Activated naive CD4-positive, alpha-beta T cell treated with anti-CD3 and anti-CD28 coated beads, Interleukin-2, amount 50 U/mL, for 72 hours (primary cell): Measurements from ENCODE around the gene FRS3. TPM values are rescaled to one million over a fixed set of nuclear protein-coding genes. Genes with fewer than 3 reads are reported as not detected.

Experiments
- ATAC-seq, 2 donors: fragments of 150-1000 bp; cut with Tn5 transposase; 2 replicates each; pipeline ENCODE4 v1.10.0; 2021; ENCODE audit warnings: mild to moderate bottlenecking in 2 of 2, moderate library complexity in 2 of 2
- DNase-seq, 2 donors: peaks; one replicate each; pipeline ENCODE4 v3.0.0; 2021 to 2022; ENCODE audit warnings: low spot score in 2 of 2
- H3K27ac Mint-ChIP-seq, 2 donors: one replicate each; pipeline ENCODE4 v1.8.0; 2022; ENCODE audit warnings: mild to moderate bottlenecking in 2 of 2, mixed read lengths in 2 of 2
- H3K36me3 Mint-ChIP-seq, 2 donors: one replicate each; pipeline ENCODE4 v1.8.0; 2022; ENCODE audit warnings: mixed read lengths in 2 of 2
- H3K9me3 Mint-ChIP-seq, 2 donors: one replicate each; pipeline ENCODE4 v1.8.0; 2022; ENCODE audit warnings: mixed read lengths in 2 of 2
- total RNA-seq, 2 donors: library from RNA; stranded (reverse); gene quantifications; one replicate each; pipeline ENCODE4 v1.2.3, GENCODE V29; 2022

Gene FRS3
- total RNA-seq, 2 donors from 2014 or later: 3.1 to 5.2 TPM

DNA sequence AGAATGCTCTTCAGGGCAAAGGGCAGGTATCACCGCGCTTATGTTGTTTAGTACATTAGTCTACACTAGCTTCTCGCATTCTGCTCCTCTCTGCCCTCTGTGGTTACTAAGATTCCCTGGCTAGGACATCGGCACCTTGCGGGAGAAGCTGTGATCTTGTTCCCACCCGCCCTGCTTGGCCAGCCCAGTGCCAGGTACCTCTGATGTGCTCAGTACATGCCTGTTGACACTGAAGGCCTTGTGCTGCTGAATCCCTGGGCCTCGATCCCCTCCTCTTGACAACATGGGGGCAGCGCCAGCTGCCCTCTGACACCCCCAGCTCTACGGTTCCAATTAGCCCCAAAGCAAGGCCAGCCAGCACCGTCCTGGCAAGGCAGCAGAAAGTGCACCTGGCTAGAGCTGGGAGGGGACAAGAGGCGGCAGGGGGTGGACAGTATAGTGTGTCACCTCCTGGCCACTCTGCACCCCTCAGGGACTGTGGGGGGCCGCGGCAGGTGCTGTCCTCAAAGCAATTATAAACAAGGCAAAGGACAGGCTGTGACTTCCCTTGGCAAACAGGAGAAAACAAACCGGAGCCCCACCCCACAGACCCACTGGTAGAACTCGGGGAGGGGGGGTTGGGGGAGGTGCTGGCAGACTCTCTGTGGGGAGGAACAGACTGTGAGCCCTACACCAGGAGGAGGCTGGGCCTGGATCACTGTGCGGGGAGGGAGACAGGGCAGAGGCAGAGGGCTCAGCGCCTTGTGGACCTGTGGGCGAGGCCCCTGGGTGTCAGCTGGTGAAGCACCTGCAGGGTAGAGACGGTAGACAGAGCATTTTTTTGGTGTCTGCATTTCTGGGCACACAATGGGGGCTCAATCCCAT lies 51.4 kb downstream of the FRS3 start:
- ATAC-seq (no peak), DNase-seq (no peak)
- H3K36me3 Mint-ChIP-seq: no peaks in the 10 kb centered on the region
- no peak overlapping the region for H3K27ac Mint-ChIP-seq
- H3K9me3 Mint-ChIP-seq: no peaks in the 10 kb centered on the region

DNA sequence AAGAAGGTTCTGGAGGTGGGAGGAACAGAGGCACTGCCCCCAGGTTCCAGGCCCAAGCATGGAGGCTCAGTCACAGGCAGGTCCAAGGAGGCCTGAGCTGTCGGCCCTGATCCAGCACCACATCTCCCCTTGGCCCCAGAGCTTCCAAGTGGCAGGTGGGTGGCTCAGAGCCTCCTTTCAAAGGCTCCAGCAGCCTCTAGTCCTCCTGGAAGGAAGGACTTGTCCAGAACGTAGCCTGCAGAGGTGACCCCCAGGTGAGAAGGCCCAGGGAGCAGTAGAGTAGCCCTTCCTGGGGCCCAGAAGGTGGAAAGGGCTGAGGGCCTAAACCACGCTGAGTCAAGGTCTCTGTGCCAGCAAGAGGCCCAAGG lies 52.0 kb downstream of the FRS3 start:
- no peak for ATAC-seq
- no peaks in the 10 kb centered on the region for H3K36me3 Mint-ChIP-seq
- DNase-seq: no peak
- no peak overlapping the region for H3K27ac Mint-ChIP-seq
- H3K9me3 Mint-ChIP-seq: no peaks in the 10 kb centered on the region

DNA sequence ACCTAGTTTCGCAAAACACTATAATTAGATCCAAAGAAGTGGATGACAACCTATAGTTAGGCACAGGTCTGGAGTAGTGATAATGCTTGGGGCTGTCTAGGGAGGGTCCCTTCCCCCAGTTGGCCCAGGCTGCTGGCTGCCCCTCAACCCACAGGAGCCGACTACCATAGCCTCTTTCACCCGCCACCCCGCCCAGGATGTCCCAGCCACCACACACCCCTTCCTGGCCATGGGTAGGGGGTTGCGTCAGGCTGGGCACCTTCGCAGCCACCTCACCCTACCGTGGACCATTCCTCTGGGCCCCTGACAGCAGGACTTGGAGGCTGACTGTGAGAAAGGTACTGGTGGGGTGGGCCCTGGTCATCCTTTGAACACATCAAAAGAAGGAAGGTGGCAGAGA lies 52.8 kb downstream of the FRS3 start:
- ATAC-seq: no peak
- Mint-ChIP-seq H3K27ac (no peak overlapping the region), H3K9me3 (no peaks in the 10 kb centered on the region), H3K36me3 (no peaks in the 10 kb centered on the region)
- no peak for DNase-seq

DNA sequence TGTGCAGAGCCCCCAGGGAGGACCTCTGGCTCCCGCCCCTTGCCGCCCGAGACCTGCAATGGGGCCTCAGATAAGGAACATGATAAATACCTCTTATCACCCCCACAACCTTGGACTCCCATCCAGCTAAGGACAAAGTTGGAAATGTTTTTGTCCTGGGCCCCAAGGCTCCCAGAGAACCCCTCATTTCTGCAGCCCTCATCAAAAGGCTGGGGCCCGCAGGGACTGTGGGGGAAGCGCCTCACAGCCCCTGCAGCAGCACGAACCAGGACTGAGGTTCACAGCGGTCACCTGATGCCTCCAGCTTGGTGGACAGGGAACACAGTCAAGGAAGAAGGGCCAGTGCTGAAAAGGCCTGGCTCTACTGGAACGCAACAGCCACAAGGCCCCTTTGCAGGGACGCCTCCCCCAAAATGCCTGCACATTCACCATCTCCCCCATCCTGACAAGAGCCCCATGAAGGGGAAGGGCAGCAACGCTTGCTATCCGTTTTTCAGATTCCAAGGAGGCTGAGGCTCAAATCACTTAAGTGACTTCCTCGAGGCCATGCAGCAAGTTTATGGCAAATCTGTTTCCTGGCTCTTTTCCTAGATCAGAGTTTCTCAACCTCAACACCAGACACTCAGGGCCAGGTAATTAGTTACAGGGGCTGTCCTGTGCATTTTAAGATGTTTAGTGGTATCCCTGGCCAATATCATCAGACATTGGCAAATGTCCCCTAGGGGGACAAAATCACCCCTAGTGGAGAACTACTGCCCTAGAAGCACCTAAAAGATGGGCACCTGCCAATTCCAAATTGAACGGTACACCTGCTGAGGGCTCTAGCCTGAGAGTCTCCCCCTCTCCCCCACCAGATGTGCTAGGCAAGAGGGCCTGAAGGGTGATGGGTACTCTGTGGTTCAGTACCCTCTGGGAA lies 54.9 kb downstream of the FRS3 start:
- Mint-ChIP-seq H3K27ac (no peak overlapping the region), H3K9me3 (no peaks in the 10 kb centered on the region), H3K36me3 (no peaks in the 10 kb centered on the region)
- ATAC-seq: no peak
- DNase-seq: no peak

DNA sequence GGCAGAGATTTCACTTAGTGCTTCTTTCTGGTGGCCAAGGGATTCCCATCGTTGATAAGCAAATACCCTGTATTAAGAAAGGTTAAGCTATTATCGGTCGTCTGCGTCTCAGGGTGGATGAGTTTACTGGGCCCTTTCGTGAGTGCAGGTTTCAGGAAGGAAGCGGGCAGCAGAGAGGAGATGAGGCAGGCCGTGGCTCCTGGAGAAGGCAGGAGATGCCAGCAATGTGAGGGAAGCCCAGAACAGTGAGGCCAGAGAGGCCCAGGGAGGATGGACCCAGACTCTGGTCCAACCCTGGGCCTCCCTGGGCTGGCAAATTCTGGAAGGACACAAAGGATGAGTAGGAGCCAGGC lies 55.5 kb downstream of the FRS3 start:
- no peak for ATAC-seq
- DNase-seq: no peak
- H3K9me3 Mint-ChIP-seq: no peaks in the 10 kb centered on the region
- no peaks in the 10 kb centered on the region for H3K36me3 Mint-ChIP-seq
- H3K27ac Mint-ChIP-seq: no peak overlapping the region

DNA sequence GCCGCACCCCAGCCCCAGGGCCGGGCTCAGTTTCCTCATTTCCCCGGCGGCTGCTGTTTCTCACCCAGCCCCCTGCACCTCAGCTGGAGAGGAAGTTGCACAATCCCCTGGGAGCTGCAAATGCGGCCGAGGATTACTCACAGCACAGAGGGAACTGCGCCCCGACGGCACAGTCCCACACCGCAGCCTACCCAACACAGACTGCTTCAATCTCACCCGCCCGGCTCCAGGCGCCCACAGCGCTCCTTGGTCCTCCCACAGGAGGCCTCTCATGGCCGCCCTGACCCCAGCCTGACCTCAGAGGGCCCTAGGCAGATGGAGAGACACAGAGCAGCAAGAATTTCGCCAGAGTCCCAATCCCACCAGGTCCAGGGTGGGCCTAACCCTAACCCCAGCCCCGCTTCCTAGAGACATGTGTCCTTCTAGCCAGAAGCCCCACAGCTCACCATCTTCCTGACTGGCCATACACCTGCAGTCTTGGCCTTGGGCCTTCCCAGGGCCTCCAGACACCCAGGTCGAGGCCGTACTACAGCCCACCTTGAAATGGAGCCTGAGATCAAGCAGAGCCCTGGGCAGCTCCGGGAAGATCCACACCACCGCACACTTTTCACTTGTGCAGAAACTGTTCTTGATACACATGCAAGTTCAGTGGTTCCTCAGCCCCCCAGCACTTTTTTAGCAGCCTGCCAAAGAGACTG lies 56.0 kb downstream of the FRS3 start:
- Mint-ChIP-seq H3K36me3 (no peaks in the 10 kb centered on the region), H3K27ac (no peak overlapping the region), H3K9me3 (no peaks in the 10 kb centered on the region)
- ATAC-seq: peak in 1 of 2 donors; percentile 28
- DNase-seq: no peak

DNA sequence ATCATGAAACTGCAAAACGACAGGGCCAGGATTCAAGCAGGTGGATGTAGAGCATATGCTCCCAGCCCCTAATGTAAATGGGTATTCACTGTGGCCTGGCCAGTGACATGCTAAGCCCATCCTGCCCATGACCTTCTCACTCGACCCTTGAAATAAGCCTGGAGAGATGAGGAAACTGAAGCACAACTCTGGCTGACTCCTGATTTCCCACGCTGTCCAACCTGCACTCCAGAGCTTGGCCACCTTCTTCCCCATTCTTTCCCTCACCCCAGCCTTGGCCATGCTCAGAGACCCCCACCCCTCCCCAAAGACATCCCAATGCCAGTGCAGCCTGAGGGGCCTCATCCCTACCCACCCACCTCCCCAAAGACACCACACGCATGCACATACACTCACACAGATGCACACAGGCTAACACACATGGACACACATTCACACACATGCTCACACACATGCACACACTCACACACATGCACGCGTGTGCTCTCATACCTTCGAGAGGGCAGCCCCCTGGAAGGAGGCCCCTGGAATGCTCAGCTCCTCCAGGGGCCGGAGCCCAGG lies 56.7 kb downstream of the FRS3 start:
- no peak for ATAC-seq
- Mint-ChIP-seq H3K27ac (no peak overlapping the region), H3K9me3 (no peaks in the 10 kb centered on the region), H3K36me3 (no peaks in the 10 kb centered on the region)
- DNase-seq: no peak

DNA sequence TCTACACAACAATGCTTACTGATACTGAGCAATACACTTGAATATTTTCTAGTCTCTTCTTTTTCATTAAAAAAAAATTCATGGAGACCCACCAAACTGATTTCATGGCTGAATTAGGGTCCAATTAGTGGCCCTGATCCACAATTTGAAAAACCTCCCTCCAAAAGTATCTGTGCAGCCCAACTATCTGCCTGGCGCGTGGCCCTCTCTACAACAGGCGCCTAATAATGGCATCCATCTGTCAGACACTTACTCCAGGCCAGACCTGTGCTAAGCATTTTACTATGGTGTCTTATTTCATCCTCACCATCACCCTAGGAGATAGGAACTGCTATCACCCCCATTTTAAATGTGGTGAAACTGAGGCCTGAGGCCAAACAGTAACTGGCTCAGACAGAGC lies 58.3 kb downstream of the FRS3 start:
- ATAC-seq: no peak
- no peaks in the 10 kb centered on the region for H3K9me3 Mint-ChIP-seq
- H3K27ac Mint-ChIP-seq: peak overlapping the region in 1 of 2 donors; percentile 57
- DNase-seq: no peak
- no peaks in the 10 kb centered on the region for H3K36me3 Mint-ChIP-seq

DNA sequence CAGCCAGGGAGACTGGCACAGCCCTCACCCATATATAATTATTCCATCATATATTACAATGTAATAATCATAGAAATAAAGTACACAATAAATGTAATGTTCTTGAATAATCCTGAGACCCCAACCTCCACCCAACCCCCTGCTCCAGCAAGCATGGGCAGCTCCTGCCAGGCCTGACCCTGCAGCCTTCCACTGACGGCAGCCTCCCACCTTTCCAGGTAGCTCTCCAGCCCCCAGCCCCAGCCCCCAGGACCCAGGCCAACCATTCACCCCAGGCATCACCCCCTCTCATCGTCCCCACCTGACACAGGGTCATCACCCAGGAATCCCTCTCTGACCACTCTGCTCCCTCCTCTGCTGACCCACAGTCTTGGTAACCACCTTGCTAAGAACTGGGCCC lies 58.9 kb downstream of the FRS3 start:
- peak overlapping the region in 1 of 2 donors; percentile 57 for H3K27ac Mint-ChIP-seq
- no peaks in the 10 kb centered on the region for H3K36me3 Mint-ChIP-seq
- no peaks in the 10 kb centered on the region for H3K9me3 Mint-ChIP-seq
- no peak for ATAC-seq
- DNase-seq: no peak

DNA sequence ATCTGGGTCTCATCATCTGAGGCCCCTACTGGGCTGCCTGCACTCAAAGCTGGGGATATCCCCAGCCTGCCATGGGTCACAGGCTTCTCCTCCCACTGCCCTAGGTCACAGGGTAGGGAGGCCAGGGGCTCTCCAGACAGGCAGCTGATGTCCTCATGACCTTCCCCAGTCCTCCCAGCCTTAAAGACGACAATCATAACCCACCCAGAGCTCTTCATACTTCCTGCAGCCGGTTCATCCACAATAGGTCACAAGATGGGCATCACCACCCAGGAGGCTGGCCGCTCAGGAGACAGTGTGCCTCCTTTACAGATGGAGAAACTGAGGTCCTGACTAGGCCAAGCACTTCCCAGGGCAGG lies 59.5 kb downstream of the FRS3 start:
- no peaks in the 10 kb centered on the region for H3K36me3 Mint-ChIP-seq
- ATAC-seq (no peak), DNase-seq (no peak)
- no peaks in the 10 kb centered on the region for H3K9me3 Mint-ChIP-seq
- no peak overlapping the region for H3K27ac Mint-ChIP-seq

Other genes starting within 250 kb of the FRS3 start
- 10 to 100 TPM in 1 of 2 donors, 1 to 10 TPM in 1; 3.7 to 17.4 TPM for gene FOXP4, start 233.5 kb downstream of the FRS3 start, total RNA-seq
- not detected for gene MDFI, start 141.4 kb downstream of the FRS3 start, total RNA-seq
- gene TFEB, start 44.3 kb downstream of the FRS3 start, total RNA-seq: 10 to 100 TPM in 1 of 2 donors, 1 to 10 TPM in 1; 3.0 to 14.4 TPM
- gene PGC, start 32.5 kb downstream of the FRS3 start, total RNA-seq: not detected
- under 1 TPM in 1 of 2 donors, not detected in 1; 0.60 TPM for gene PRICKLE4, start 882 bp upstream of the FRS3 start, total RNA-seq
- gene TOMM6, start 7.8 kb upstream of the FRS3 start, total RNA-seq: 100 to 1,000 TPM; 182 to 301 TPM
- 10 to 100 TPM in 1 of 2 donors, 1 to 10 TPM in 1; 8.3 to 16.7 TPM for gene USP49, start 115.5 kb upstream of the FRS3 start, total RNA-seq
- 10 to 100 TPM; 18.5 to 24.2 TPM for gene MED20, start 141.2 kb upstream of the FRS3 start, total RNA-seq
- 10 to 100 TPM; 38.1 to 47.6 TPM for gene BYSL, start 141.6 kb upstream of the FRS3 start, total RNA-seq
- 100 to 1,000 TPM; 610 to 723 TPM for gene CCND3, start 161.9 kb upstream of the FRS3 start, total RNA-seq